NT2/D1 (cell line): Measurements from ENCODE around the gene LRRC45.
"Not testable (repeated sequence)": the region's sequence is repeated elsewhere in the genome, so short reads cannot be mapped to it uniquely, and the experiment has no call there.

Source experiments
- DNase-seq: peaks from one replicate; pipeline ENCODE4 v3.0.0-alpha.2; 2011; ENCODE audit warnings: low read depth, low spot score
- H3K27me3 ChIP-seq: 2 replicates; pipeline ENCODE4 v1.6.0; 2011; ENCODE audit warnings: mild to moderate bottlenecking; ENCODE audit not compliant: insufficient read length, insufficient read depth
- H3K36me3 ChIP-seq: 2 replicates; pipeline ENCODE4 v1.6.1; 2011; ENCODE audit warnings: mild to moderate bottlenecking, low read length, mixed read lengths; ENCODE audit not compliant: insufficient read depth, insufficient read length
- H3K4me1 ChIP-seq: 2 replicates; pipeline ENCODE4 v1.5.1; 2011; ENCODE audit not compliant: insufficient read depth, insufficient read length
- H3K4me3 ChIP-seq: 2 replicates; pipeline ENCODE4 v1.5.1; 2011; ENCODE audit warnings: low read depth; ENCODE audit not compliant: insufficient read length
- H3K9ac ChIP-seq: 2 replicates; pipeline ENCODE4 v1.6.0; 2011; ENCODE audit warnings: low read depth; ENCODE audit not compliant: insufficient read length
- H3K9me3 ChIP-seq: 2 replicates; pipeline ENCODE4 v1.5.1; 2011; ENCODE audit warnings: mild to moderate bottlenecking, low read length; ENCODE audit not compliant: insufficient read depth
- SUZ12 ChIP-seq: IDR thresholded peaks from 2 replicates; pipeline ENCODE4 v1.6.1; 2011; ENCODE audit not compliant: insufficient read length, insufficient read depth; ENCODE audit errors: extremely low read depth
- YY1 ChIP-seq: IDR thresholded peaks from 2 replicates; pipeline ENCODE4 v1.6.1; 2011; ENCODE audit not compliant: insufficient read length, insufficient read depth
- ZNF274 ChIP-seq: IDR thresholded peaks from 2 replicates; pipeline ENCODE4 v1.6.1; 2011; ENCODE audit warnings: mild to moderate bottlenecking, low read depth, low read length

LRRC45 gene

GRCh38 chr17:82035956-82036633 is 13.0 kb downstream of the LRRC45 start:
- H3K9me3 ChIP-seq = no peaks in the 10 kb centered on the region
- H3K36me3 ChIP-seq = peaks cover 34% of the 10 kb centered on the region
- peak overlapping the region; percentile 81 for H3K9ac ChIP-seq
- H3K4me3 ChIP-seq = peak overlapping the region; percentile 83
- TF ChIP-seq SUZ12 = no peak
- TF ChIP-seq ZNF274 = no peak
- TF ChIP-seq YY1 = no peak
- H3K27me3 ChIP-seq = peaks cover 15% of the 10 kb centered on the region
- DNase-seq = no peak
- H3K4me1 ChIP-seq = peaks cover 30% of the 10 kb centered on the region

GRCh38 chr17:82036634-82037091 is 13.6 kb downstream of the LRRC45 start:
- Histone ChIP-seq H3K9me3 (no peaks in the 10 kb centered on the region), H3K4me3 (peak overlapping the region; percentile 83), H3K36me3 (peaks cover 34% of the 10 kb centered on the region), H3K9ac (peak overlapping the region; percentile 81), H3K27me3 (peaks cover 15% of the 10 kb centered on the region), H3K4me1 (peaks cover 30% of the 10 kb centered on the region)
- no peak for DNase-seq
- TF ChIP-seq ZNF274 (no peak), SUZ12 (no peak), YY1 (no peak)

GRCh38 chr17:82037092-82037888 is 14.2 kb downstream of the LRRC45 start, which contains the start of gene DCXR:
DCXR (minus strand) TSS chr17:82037697; CDS start chr17:82037682, 15 bp downstream.
- Histone ChIP-seq H3K4me1 (peaks cover 28% of the 10 kb centered on the region), H3K36me3 (peaks cover 34% of the 10 kb centered on the region), H3K9ac (peak within 1 kb of the TSS; percentile 81), H3K27me3 (peaks cover 15% of the 10 kb centered on the region), H3K4me3 (peak within 1 kb of the TSS; percentile 83), H3K9me3 (no peaks in the 10 kb centered on the region)
- TF ChIP-seq YY1 (no peak), SUZ12 (no peak), ZNF274 (no peak)
- peak; percentile 93 for DNase-seq

GRCh38 chr17:82037889-82038195 is 14.7 kb downstream of the LRRC45 start:
- Histone ChIP-seq H3K4me1 (peaks cover 28% of the 10 kb centered on the region), H3K9me3 (no peaks in the 10 kb centered on the region), H3K27me3 (peaks cover 17% of the 10 kb centered on the region), H3K9ac (peak overlapping the region; percentile 47), H3K36me3 (peaks cover 31% of the 10 kb centered on the region), H3K4me3 (no peak overlapping the region)
- TF ChIP-seq ZNF274 (no peak), SUZ12 (no peak), YY1 (no peak)
- DNase-seq = no peak

GRCh38 chr17:82038796-82039409 is 15.8 kb downstream of the LRRC45 start:
- Histone ChIP-seq H3K36me3 (peaks cover 21% of the 10 kb centered on the region), H3K4me1 (peaks cover 36% of the 10 kb centered on the region), H3K27me3 (peaks cover 17% of the 10 kb centered on the region)
- not testable (repeated sequence) for H3K9ac ChIP-seq, DNase-seq, H3K9me3 ChIP-seq, H3K4me3 ChIP-seq

GRCh38 chr17:82039695-82040299 is 16.7 kb downstream of the LRRC45 start:
- TF ChIP-seq ZNF274 (no peak), SUZ12 (no peak), YY1 (no peak)
- Histone ChIP-seq H3K36me3 (peaks cover 19% of the 10 kb centered on the region), H3K27me3 (peaks cover 17% of the 10 kb centered on the region), H3K4me3 (no peak overlapping the region), H3K9ac (no peak overlapping the region), H3K4me1 (peaks cover 32% of the 10 kb centered on the region), H3K9me3 (no peaks in the 10 kb centered on the region)
- no peak for DNase-seq
